Measurements from ENCODE around the gene CAT. TPM values are rescaled to one million over a fixed set of nuclear protein-coding genes. Genes with fewer than 3 reads are reported as not detected.

CAT gene
- total RNA-seq, 1 experiment from 2014 or later: 65.9 TPM

- Histone ChIP-seq H3K4me3 (ENCODE audit: low read depth in 2 of 2, low read length in 2 of 2) (no peak overlapping the region), H3K27me3 (ENCODE audit: control insufficient read depth, insufficient read depth, low read length) (no peaks in the 10 kb centered on the region), H3K9me3 (ENCODE audit: control insufficient read depth, insufficient read depth, low read depth, low read length) (peaks cover 20% of the 10 kb centered on the region), H3K36me3 (ENCODE audit: control insufficient read depth, insufficient read depth, low read length) (no peaks in the 10 kb centered on the region), H3K27ac (ENCODE audit: low read length) (no peak overlapping the region), H3K4me1 (ENCODE audit: control insufficient read depth, insufficient read depth, low read length) (no peaks in the 10 kb centered on the region)
- DNase-seq (ENCODE audit: low read depth, low spot score): no peak
- ATAC-seq: no peak
- no peak for TF ChIP-seq REST (IDR thresholded peaks at IDR 0.05; ENCODE audit: insufficient read depth in 1 of 2, low read depth in 2 of 2, low read length in 1 of 2)
- no peak for TF ChIP-seq SIN3A (IDR thresholded peaks at IDR 0.05; ENCODE audit: borderline replicate concordance, insufficient read depth, low read depth, low read length)
- no peak for TF ChIP-seq CTCF (IDR thresholded peaks at IDR 0.05)
- no peak for TF ChIP-seq TCF7L2 (IDR thresholded peaks at IDR 0.05; ENCODE audit: low read depth, low read length)
- TF ChIP-seq POLR2AphosphoS5 (IDR thresholded peaks at IDR 0.05; ENCODE audit: low read depth, low read length): no peak
- intact Hi-C loops (cut with micrococcal nuclease; ENCODE audit: unreplicated experiment): no loop called here
- BruUV-seq (replicated peaks): no TSS peak
- ChIA-PET POLR2A (no interaction called here), CTCF (interaction anchor here (0.6 to 0.7 kb wide), 2 partner anchors 264 to 424 kb away, joined by 3 read pairs; no protein-coding TSS in a partner anchor)
- in situ Hi-C loops (cut with HindIII; ENCODE audit: low pct_unique_long_range_greater_than_20kb, low sequenced_read_pairs): no loop called here
Measured at GRCh38 chr11:34416766-34417165, 22.0 kb upstream of the CAT start.

- ATAC-seq (no peak), DNase-seq (ENCODE audit: low read depth, low spot score) (no peak)
- ChIA-PET CTCF (interaction anchor here (0.6 to 0.7 kb wide), 2 partner anchors 265 to 425 kb away, joined by 3 read pairs; no protein-coding TSS in a partner anchor), POLR2A (no interaction called here)
- H3K9me3 ChIP-seq (ENCODE audit: control insufficient read depth, insufficient read depth, low read depth, low read length): peaks cover 17% of the 10 kb centered on the region
- no peaks in the 10 kb centered on the region for H3K4me1 ChIP-seq (ENCODE audit: control insufficient read depth, insufficient read depth, low read length)
- no peak overlapping the region for H3K4me3 ChIP-seq (ENCODE audit: low read depth in 2 of 2, low read length in 2 of 2)
- H3K36me3 ChIP-seq (ENCODE audit: control insufficient read depth, insufficient read depth, low read length): no peaks in the 10 kb centered on the region
- BruUV-seq (replicated peaks): no TSS peak
- TF ChIP-seq REST (IDR thresholded peaks at IDR 0.05; ENCODE audit: insufficient read depth in 1 of 2, low read depth in 2 of 2, low read length in 1 of 2) (no peak), SIN3A (IDR thresholded peaks at IDR 0.05; ENCODE audit: borderline replicate concordance, insufficient read depth, low read depth, low read length) (no peak), CTCF (IDR thresholded peaks at IDR 0.05) (peak; percentile 46; the same call in 1 of the 2 replicates), TCF7L2 (IDR thresholded peaks at IDR 0.05; ENCODE audit: low read depth, low read length) (no peak)
- H3K27me3 ChIP-seq (ENCODE audit: control insufficient read depth, insufficient read depth, low read length): no peaks in the 10 kb centered on the region
- intact Hi-C loops (cut with micrococcal nuclease; ENCODE audit: unreplicated experiment): no loop called here
- in situ Hi-C loops (cut with HindIII; ENCODE audit: low pct_unique_long_range_greater_than_20kb, low sequenced_read_pairs): no loop called here
- H3K27ac ChIP-seq (ENCODE audit: low read length): no peak overlapping the region
Measured at GRCh38 chr11:34417202-34417601, 21.5 kb upstream of the CAT start.
